ENCODE data around the gene TUBA4B. TPM values are rescaled to one million over a fixed set of nuclear protein-coding genes. Genes with fewer than 3 reads are reported as not detected.

Gene TUBA4B
- total RNA-seq, 2 donors from 2014 or later: not detected

- H3K36me3 ChIP-seq: peaks cover 26 to 32% of the 10 kb centered on the region in 2 donors
- H3K9me3 ChIP-seq: no peaks in the 10 kb centered on the region
- intact Hi-C loops (cut with DNase I): no loop called here
- peaks cover 11% of the 10 kb centered on the region for H3K4me1 ChIP-seq (replicated peaks)
- TF ChIP-seq POLR2AphosphoS5 (IDR thresholded peaks at IDR 0.05) (no peak), POLR2A (IDR thresholded peaks at IDR 0.05) (no peak), CTCF (IDR thresholded peaks at IDR 0.05) (no peak)
- no peak overlapping the region for H3K4me3 ChIP-seq
- no peaks in the 10 kb centered on the region for H3K27me3 ChIP-seq (replicated peaks; ENCODE audit: insufficient read depth)
- H3K27ac ChIP-seq: no peak overlapping the region
- DNase-seq (ENCODE audit: low spot score): no peak
- WGBS: 90% methylated on average over 31 of the region's 31 CpGs
Observed at GRCh38 chr2:219223831-219224610, 29.0 kb upstream of the TUBA4B start.

- no peaks in the 10 kb centered on the region for H3K9me3 ChIP-seq
- no peak overlapping the region for H3K27ac ChIP-seq
- no peak for DNase-seq (ENCODE audit: low spot score)
- no peak for TF ChIP-seq POLR2AphosphoS5 (IDR thresholded peaks at IDR 0.05)
- TF ChIP-seq POLR2A (IDR thresholded peaks at IDR 0.05): no peak
- TF ChIP-seq CTCF (IDR thresholded peaks at IDR 0.05): no peak
- H3K4me3 ChIP-seq: no peak overlapping the region
- intact Hi-C loops (cut with DNase I): no loop called here
- 93% methylated on average over 3 of the region's 3 CpGs for WGBS
- H3K27me3 ChIP-seq (replicated peaks; ENCODE audit: insufficient read depth): no peaks in the 10 kb centered on the region
- H3K36me3 ChIP-seq: peaks cover 26 to 32% of the 10 kb centered on the region in 2 donors
- peaks cover 3% of the 10 kb centered on the region for H3K4me1 ChIP-seq (replicated peaks)
Observed at GRCh38 chr2:219225350-219225749, 27.7 kb upstream of the TUBA4B start.

DNA sequence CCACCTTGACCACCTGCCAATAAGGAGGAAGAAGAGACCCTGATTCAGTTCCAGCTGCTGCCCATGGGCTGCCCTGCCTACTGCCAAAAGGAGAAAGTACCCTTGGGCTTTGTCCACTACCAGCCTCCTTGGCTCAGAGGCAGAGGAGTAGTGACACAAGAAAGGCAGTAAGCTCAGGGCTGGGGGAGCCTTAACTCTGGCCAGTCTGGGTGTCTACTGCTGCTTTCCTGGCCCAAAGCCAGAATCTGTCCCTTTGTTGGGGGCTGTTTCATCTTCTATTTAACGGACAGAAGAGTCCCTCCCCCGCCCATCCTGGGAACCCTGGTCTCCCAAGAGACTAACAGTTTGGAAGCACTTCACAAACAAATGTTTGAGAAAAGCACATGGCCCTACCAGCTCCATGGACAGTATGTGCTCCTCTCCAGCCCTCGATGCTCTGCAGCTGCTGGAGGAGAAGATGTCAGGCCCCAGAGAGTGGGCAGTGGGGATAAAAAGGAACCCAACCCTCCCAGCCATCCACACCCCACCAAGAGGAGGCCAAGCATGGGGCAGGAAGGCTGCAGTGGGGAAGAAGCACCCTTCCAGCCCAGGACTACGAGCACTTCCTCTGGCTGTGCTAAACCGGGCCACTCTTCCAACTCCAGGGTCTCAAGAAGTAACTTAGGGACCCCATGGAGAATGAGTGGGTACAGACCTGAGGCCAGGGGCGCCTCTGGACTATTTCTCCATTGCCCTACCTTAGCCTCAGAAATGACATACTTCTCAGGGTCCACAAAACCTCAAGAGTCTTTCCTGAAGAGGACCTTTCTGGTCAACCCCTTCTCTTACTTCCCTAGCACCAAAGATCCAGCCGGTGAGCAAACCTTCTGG is 24.8 kb upstream of the TUBA4B start:
- 44% methylated on average over 7 of the region's 7 CpGs for WGBS
- peaks cover 3% of the 10 kb centered on the region for H3K4me1 ChIP-seq (replicated peaks)
- no peak for DNase-seq (ENCODE audit: low spot score)
- no peaks in the 10 kb centered on the region for H3K27me3 ChIP-seq (replicated peaks; ENCODE audit: insufficient read depth)
- peak overlapping the region; percentile 95 to 96 for H3K27ac ChIP-seq
- peak overlapping the region; percentile 67 to 91 for H3K4me3 ChIP-seq
- H3K36me3 ChIP-seq: peaks cover 10 to 23% of the 10 kb centered on the region in 2 donors
- intact Hi-C loops (cut with DNase I): no loop called here
- TF ChIP-seq CTCF (IDR thresholded peaks at IDR 0.05) (no peak), POLR2A (IDR thresholded peaks at IDR 0.05) (no peak), POLR2AphosphoS5 (IDR thresholded peaks at IDR 0.05) (no peak)
- no peaks in the 10 kb centered on the region for H3K9me3 ChIP-seq

GRCh38 chr2:219228911-219229304 is 24.1 kb upstream of the TUBA4B start:
- Histone ChIP-seq H3K36me3 (peaks cover 15 to 21% of the 10 kb centered on the region in 2 donors), H3K4me3 (peak overlapping the region; percentile 67 to 91), H3K9me3 (no peaks in the 10 kb centered on the region), H3K4me1 (replicated peaks) (peaks cover 3% of the 10 kb centered on the region), H3K27ac (peak overlapping the region; percentile 95 to 96), H3K27me3 (replicated peaks; ENCODE audit: insufficient read depth) (no peaks in the 10 kb centered on the region)
- 8% methylated on average over 3 of the region's 19 CpGs for WGBS
- DNase-seq (ENCODE audit: low spot score): no peak
- TF ChIP-seq CTCF (IDR thresholded peaks at IDR 0.05) (no peak), POLR2AphosphoS5 (IDR thresholded peaks at IDR 0.05) (no peak), POLR2A (IDR thresholded peaks at IDR 0.05) (no peak)
- intact Hi-C loops (cut with DNase I): no loop called here

Measured in prostate gland (tissue), 2 donors.